ENCODE measurements around the gene ANAPC10. TPM values are rescaled to one million over a fixed set of nuclear protein-coding genes. Genes with fewer than 3 reads are reported as not detected.
A peak's percentile ranks its signal among the peaks of the same experiment; 100 is the strongest.

ANAPC10 gene
- total RNA-seq, 3 donors from 2014 or later, result 12.6 to 14.7 (median 13.5) TPM

- Histone ChIP-seq H3K36me3 (ENCODE audit: low read depth) (no peaks in the 10 kb centered on the region), H3K9me3 (no peaks in the 10 kb centered on the region), H3K4me3 (no peak overlapping the region), H3K4me1 (ENCODE audit: low read depth) (no peaks in the 10 kb centered on the region)
- no peak for DNase-seq
- intact Hi-C loops (cut with DNase I, micrococcal nuclease), result no loop called here
- no peak for TF ChIP-seq CTCF (IDR thresholded peaks at IDR 0.05)
- no peak for ATAC-seq
These were observed 53.7 kb downstream of the ANAPC10 start for GRCh38 chr4:145044341-145044740.

DNA sequence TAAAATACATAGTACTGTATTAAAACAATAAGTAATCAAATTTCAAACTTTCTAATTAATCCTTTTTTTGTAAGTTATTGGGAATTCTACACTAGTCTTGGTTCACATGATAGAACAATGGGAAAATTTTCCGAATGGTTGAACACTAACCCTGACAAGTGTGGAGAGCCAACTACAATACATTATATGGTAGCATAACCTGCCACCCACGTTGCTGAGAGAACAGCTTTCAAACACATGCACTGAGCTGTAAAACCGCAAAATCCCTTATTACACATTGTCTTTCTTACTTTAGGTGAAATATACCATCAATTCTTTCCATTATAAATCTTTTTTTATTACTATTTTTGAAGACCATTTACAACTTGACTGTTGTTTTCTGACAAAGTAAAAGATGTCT lies 54.7 kb downstream of the ANAPC10 start:
- DNase-seq, result no peak
- intact Hi-C loops (cut with DNase I, micrococcal nuclease), result no loop called here

DNA sequence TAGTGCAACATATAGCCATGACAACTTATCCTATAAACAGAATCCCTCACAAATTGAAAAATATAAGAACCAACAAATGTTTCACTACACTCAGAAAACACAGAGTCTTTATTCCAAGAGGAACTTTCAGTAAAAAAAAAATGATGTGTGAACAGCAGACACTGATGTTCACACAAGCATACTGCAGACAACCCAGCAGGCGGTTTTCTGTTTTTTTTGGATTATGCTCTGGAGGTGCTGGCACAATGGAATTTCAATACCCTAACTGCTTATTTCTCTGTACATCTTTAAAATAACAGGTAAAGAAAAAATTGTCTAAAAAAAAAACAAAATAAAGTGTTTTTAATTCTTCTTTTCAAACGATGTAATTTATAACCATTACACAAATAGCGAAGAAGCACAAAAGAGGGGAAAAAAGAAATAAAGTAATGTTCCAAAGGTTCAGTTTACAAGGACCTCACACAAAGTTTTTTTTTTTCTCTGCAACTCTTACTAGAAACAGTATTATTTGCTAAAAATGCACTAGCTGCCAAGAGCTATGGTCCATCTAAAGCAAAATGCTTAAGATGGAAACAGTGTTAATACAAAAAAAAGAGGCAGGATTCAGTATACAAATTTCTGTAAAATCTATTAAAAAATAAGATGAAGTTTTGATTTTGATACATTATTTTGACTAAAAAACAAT lies 55.3 kb downstream of the ANAPC10 start:
- intact Hi-C loops (cut with DNase I, micrococcal nuclease), result no loop called here
- TF ChIP-seq CTCF (IDR thresholded peaks at IDR 0.05), result no peak
- Histone ChIP-seq H3K9me3 (no peaks in the 10 kb centered on the region), H3K4me3 (no peak overlapping the region), H3K4me1 (ENCODE audit: low read depth) (no peaks in the 10 kb centered on the region), H3K36me3 (ENCODE audit: low read depth) (no peaks in the 10 kb centered on the region)
- DNase-seq (no peak), ATAC-seq (no peak)

More for the DNA sequence above, 54.7 kb downstream of the ANAPC10 start:
- Histone ChIP-seq H3K4me3 (no peak overlapping the region), H3K9me3 (no peaks in the 10 kb centered on the region), H3K36me3 (ENCODE audit: low read depth) (no peaks in the 10 kb centered on the region), H3K4me1 (ENCODE audit: low read depth) (no peaks in the 10 kb centered on the region)
- TF ChIP-seq CTCF (IDR thresholded peaks at IDR 0.05), result no peak
- ATAC-seq, result no peak

DNA sequence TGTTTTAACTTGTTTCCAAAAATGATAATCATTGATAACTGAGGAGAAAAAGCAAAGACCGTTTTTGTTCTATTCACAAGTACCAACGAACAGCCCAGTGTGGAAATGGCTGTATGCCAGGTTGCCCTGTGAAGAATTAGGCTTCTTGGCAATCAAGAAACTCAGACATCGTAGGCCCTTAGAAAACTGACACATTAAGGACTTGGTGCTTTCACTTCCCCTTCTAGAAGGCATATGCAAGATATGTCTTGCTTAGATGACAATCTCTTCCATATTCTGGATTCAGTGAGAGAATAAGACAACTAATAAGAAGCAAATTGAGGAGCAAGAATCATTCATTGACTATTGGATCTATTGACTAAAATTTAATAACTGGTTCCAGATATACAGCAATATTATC lies 56.6 kb downstream of the ANAPC10 start:
- DNase-seq (peak in 1 of 3 donors; percentile 9), ATAC-seq (no peak)
- Histone ChIP-seq H3K4me3 (no peak overlapping the region), H3K9me3 (no peaks in the 10 kb centered on the region), H3K36me3 (ENCODE audit: low read depth) (no peaks in the 10 kb centered on the region), H3K4me1 (ENCODE audit: low read depth) (no peaks in the 10 kb centered on the region)
- intact Hi-C loops (cut with DNase I, micrococcal nuclease), result no loop called here
- no peak for TF ChIP-seq CTCF (IDR thresholded peaks at IDR 0.05)

DNA sequence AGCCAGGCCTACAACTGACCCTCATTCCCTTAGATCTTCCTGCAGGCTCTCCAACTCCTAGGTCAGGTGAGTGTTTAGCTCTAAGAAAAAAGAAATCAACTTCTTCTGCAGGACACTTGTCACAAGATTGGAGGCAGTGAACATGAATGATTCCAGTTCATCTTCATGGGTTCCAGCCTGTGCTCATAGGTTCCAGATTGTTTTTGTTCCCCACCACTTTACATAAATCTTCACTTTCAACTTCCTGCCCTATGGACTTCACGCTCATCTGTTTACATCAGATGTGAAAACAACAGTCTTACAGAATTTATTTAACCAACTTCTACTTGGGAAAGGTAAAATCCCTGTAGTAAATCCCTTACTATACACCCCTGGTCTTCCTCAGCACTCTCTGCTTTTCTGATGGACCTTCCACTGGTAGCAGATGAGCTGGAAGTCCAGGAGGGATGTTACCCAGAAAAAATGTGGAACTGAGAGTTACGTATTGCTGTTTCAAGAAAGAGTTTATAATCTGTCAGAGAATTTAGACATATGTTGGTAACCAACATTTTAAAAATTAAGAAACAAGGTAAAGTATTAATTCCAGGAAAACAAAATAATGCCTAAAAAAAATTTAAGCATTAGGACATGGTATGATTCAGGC lies 62.4 kb downstream of the ANAPC10 start:
- no peaks in the 10 kb centered on the region for H3K9me3 ChIP-seq
- no peak for ATAC-seq
- no peak for DNase-seq
- intact Hi-C loops (cut with DNase I, micrococcal nuclease), result no loop called here
- no peak overlapping the region for H3K4me3 ChIP-seq
- H3K4me1 ChIP-seq (ENCODE audit: low read depth), result no peaks in the 10 kb centered on the region
- no peaks in the 10 kb centered on the region for H3K36me3 ChIP-seq (ENCODE audit: low read depth)
- no peak for TF ChIP-seq CTCF (IDR thresholded peaks at IDR 0.05)

Data from mucosa of descending colon (tissue), 3 donors.